ENCODE results near the gene RFNG. TPM values are rescaled to one million over a fixed set of nuclear protein-coding genes. Genes with fewer than 3 reads are reported as not detected.

Gene RFNG
- total and polyA plus RNA-seq, 2 of the 13 experiments (the other 11 are each of a cell fraction or from before 2014, with no cell fraction given) = 61.4 to 64.0 TPM

GRCh38 chr17:82065193-82065637 is 13.6 kb upstream of the RFNG start (continued):
- TF ChIP-seq ZNF75D (CRISPR knock-in tag; IDR thresholded peaks at IDR 0.05; ENCODE audit: borderline replicate concordance) = no peak
- no peak for TF ChIP-seq NFRKB (IDR thresholded peaks at IDR 0.05)
- no peak for TF ChIP-seq NCOA5 (CRISPR knock-in tag; IDR thresholded peaks at IDR 0.05)
- TF ChIP-seq CCAR2 (optimal IDR thresholded peaks at IDR 0.05; ENCODE audit: low read depth, low read length) = no peak
- no peak for TF ChIP-seq ZMYM4 (CRISPR knock-in tag; IDR thresholded peaks at IDR 0.05)
- no peak for TF ChIP-seq ZNF136 (CRISPR knock-in tag; IDR thresholded peaks at IDR 0.05; ENCODE audit: low read depth)
- TF ChIP-seq ZNF20 (CRISPR knock-in tag; IDR thresholded peaks at IDR 0.05) = no peak
- peak; percentile 86 for TF ChIP-seq CHD2 (IDR thresholded peaks at IDR 0.05; ENCODE audit: low read depth, low read length)
- no peak for TF ChIP-seq ZNF354B (CRISPR knock-in tag; IDR thresholded peaks at IDR 0.05)
- TF ChIP-seq KLF16 (CRISPR knock-in tag; IDR thresholded peaks at IDR 0.05) = peak in 1 of 2 experiments; percentile 18; a peak in 2 of 4 replicates
- TF ChIP-seq ZNF788 (CRISPR knock-in tag; IDR thresholded peaks at IDR 0.05; ENCODE audit: borderline replicate concordance) = no peak
- TF ChIP-seq PBX3 (CRISPR knock-in tag; IDR thresholded peaks at IDR 0.05; ENCODE audit: borderline replicate concordance) = no peak
- TF ChIP-seq ZNF24 (IDR thresholded peaks at IDR 0.05) = no peak
- no peak for TF ChIP-seq ZNF598 (CRISPR knock-in tag; IDR thresholded peaks at IDR 0.05; ENCODE audit: borderline replicate concordance)
- TF ChIP-seq KMT2B (CRISPR knock-in tag; IDR thresholded peaks at IDR 0.05) = no peak
- TF ChIP-seq TARDBP (CRISPR knock-in tag; IDR thresholded peaks at IDR 0.05) = no peak
- no peak for TF ChIP-seq ZNF264 (CRISPR knock-in tag; IDR thresholded peaks at IDR 0.05)
- no peak for TF ChIP-seq ZBTB2 (CRISPR knock-in tag; IDR thresholded peaks at IDR 0.05; ENCODE audit: low read depth)
- no peak for TF ChIP-seq PPARG (CRISPR knock-in tag; conservative IDR thresholded peaks at IDR 0.05)
- peak; percentile 35; the same call in 1 of the 2 replicates for TF ChIP-seq SALL1 (CRISPR knock-in tag; IDR thresholded peaks at IDR 0.05)
- no peak for TF ChIP-seq MLLT10 (CRISPR knock-in tag; IDR thresholded peaks at IDR 0.05)
- TF ChIP-seq ZSCAN20 (CRISPR knock-in tag; IDR thresholded peaks at IDR 0.05; ENCODE audit: borderline replicate concordance) = peak; percentile 66; the same call in 1 of the 2 replicates
- 0 out of 2 replicates have a peak, but pooled peaks have one; percentile 9 for TF ChIP-seq ZNF503 (CRISPR knock-in tag; IDR thresholded peaks at IDR 0.05)
- no peak for TF ChIP-seq ZNF569 (CRISPR knock-in tag; IDR thresholded peaks at IDR 0.05; ENCODE audit: borderline replicate concordance)
- no peak for TF ChIP-seq MBD4 (IDR thresholded peaks at IDR 0.05; ENCODE audit: borderline replicate concordance, low read length)
- TF ChIP-seq ZFY (CRISPR knock-in tag; IDR thresholded peaks at IDR 0.05) = no peak; the same call in 1 of the 2 replicates
- no peak for TF ChIP-seq ZNF17 (CRISPR knock-in tag; IDR thresholded peaks at IDR 0.05)
